Measurements from ENCODE around the gene PRTFDC1.
"Not testable (repeated sequence)": the region's sequence is repeated elsewhere in the genome, so short reads cannot be mapped to it uniquely, and the experiment has no call there.

Gene PRTFDC1

GRCh38 chr10:24849051-24849450 is 103.4 kb downstream of the PRTFDC1 start:
- Mint-ChIP-seq H3K27ac (no peak overlapping the region), H3K36me3 (ENCODE audit: low read depth) (no peaks in the 10 kb centered on the region), H3K9me3 (no peaks in the 10 kb centered on the region), H3K27me3 (ENCODE audit: low read depth) (peaks cover 12% of the 10 kb centered on the region), H3K4me1 (ENCODE audit: low read depth) (peaks cover 12% of the 10 kb centered on the region), H3K4me3 (no peak overlapping the region)

DNA sequence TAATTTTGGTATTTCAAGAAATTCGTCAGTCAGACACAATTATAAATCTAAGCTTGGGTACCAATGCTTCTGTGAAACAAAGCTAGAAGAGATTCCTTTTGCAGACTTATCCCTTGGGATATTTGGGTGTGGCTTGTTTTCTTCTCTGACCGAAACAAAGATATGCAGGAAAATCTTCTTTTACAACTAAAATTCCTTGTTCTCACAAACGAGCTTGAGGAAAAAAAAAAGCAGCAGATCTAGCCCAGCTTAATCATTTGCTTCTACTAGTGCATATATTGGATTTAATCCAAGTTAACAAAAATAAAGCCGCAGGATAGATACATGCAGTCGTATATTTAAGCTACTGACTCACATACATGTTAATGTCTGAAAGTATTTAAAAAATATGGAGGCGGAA is 104.2 kb downstream of the PRTFDC1 start:
- H3K27me3 Mint-ChIP-seq (ENCODE audit: low read depth) = peaks cover 12% of the 10 kb centered on the region
- H3K4me3 Mint-ChIP-seq = no peak overlapping the region
- no peak overlapping the region for H3K27ac Mint-ChIP-seq
- peaks cover 12% of the 10 kb centered on the region for H3K4me1 Mint-ChIP-seq (ENCODE audit: low read depth)
- no peaks in the 10 kb centered on the region for H3K36me3 Mint-ChIP-seq (ENCODE audit: low read depth)
- no peaks in the 10 kb centered on the region for H3K9me3 Mint-ChIP-seq

DNA sequence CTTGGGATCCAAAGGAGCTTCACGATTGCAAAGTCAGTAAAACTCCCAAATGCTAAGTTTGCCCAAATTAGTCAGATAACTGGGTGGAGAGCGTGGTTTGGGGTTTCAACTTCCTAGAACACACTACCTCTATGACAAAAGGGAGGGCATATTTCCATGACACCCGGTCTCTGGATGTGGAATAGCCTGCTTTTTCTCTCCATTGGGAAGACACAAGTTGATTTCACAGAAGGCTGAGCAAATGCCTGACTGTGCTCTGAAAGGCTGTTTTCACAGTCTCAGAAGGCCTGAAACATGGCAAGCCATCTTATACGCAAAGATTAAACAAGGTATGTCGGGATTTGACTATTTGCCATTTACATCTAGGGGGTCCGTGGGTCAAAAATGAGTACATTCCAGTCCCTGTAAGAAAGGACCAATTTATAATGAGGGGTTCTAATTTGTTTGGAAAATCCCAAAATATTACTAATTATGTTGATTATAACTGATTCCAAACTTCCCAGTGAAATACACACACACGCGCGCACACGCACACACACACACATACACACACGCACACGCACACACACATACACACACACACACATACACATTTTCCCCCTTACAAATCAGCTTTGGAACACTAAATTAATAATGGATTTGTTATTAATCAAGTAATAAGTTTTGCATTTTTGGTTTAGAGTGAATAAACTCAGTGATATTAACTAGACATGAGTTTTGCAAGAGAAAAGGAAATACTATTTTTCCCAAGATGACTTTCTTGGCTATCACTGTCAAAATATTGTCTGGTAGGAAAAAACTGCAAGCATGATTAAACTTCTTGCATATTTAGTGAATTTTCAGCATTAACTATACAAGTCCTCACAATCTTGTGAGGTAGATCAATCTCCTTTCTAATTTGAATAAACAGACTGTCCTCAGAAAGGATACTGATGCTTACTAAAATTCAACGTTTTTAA is 105.0 kb downstream of the PRTFDC1 start:
- no peaks in the 10 kb centered on the region for H3K36me3 Mint-ChIP-seq (ENCODE audit: low read depth)
- no peak overlapping the region for H3K27ac Mint-ChIP-seq
- peaks cover 12% of the 10 kb centered on the region for H3K27me3 Mint-ChIP-seq (ENCODE audit: low read depth)
- H3K4me3 Mint-ChIP-seq = no peak overlapping the region
- H3K4me1 Mint-ChIP-seq (ENCODE audit: low read depth) = peaks cover 12% of the 10 kb centered on the region
- H3K9me3 Mint-ChIP-seq = no peaks in the 10 kb centered on the region

DNA sequence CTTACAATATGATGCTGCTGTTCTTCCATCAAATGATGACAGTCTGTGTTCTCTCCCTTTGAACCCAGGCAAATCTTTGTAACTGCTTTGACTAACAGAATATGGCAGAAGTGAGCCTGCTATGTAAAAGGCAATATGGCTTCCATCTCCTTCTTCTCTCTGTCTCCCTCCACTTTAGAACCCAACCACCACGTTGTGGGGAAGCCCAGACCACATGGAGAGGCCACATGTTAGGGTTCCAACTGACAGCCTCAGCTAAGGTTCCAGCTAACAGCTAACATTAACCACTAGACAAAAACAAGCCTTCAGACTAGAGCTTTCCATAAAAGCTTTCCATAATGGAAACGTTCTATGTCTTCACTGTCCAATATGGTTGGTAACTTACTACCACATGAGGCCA is 107.7 kb downstream of the PRTFDC1 start:
- Mint-ChIP-seq H3K4me1 (ENCODE audit: low read depth) (peaks cover 6% of the 10 kb centered on the region), H3K27ac (no peak overlapping the region), H3K27me3 (ENCODE audit: low read depth) (peaks cover 3% of the 10 kb centered on the region), H3K36me3 (ENCODE audit: low read depth) (no peaks in the 10 kb centered on the region), H3K9me3 (no peaks in the 10 kb centered on the region), H3K4me3 (no peak overlapping the region)

GRCh38 chr10:24843256-24843655 is 109.2 kb downstream of the PRTFDC1 start:
- H3K36me3 Mint-ChIP-seq (ENCODE audit: low read depth) = no peaks in the 10 kb centered on the region
- H3K27ac Mint-ChIP-seq = no peak overlapping the region
- H3K9me3 Mint-ChIP-seq = no peaks in the 10 kb centered on the region
- peaks cover 6% of the 10 kb centered on the region for H3K4me1 Mint-ChIP-seq (ENCODE audit: low read depth)
- peaks cover 1% of the 10 kb centered on the region for H3K27me3 Mint-ChIP-seq (ENCODE audit: low read depth)
- no peak overlapping the region for H3K4me3 Mint-ChIP-seq

DNA sequence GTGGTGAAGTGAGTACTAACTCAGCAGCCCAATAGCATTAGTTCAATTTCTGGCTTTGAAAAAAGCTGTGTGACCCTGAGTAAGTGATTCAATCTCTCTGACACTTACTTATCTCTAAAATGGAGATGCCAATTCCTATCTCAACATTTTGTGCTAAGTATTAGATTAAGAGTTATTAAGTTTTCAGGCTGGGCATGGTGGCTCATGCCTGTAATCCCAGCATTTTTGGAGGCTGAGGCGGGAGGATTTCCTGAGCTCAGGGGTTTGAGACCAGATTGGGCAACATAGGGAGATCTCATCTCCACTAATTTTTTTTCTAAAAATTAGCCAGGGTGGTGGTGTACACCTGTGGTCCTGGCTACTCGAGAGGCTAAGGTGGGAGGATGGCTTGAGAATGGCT is 109.5 kb downstream of the PRTFDC1 start:
- no peaks in the 10 kb centered on the region for H3K36me3 Mint-ChIP-seq (ENCODE audit: low read depth)
- H3K27me3 Mint-ChIP-seq (ENCODE audit: low read depth) = no peaks in the 10 kb centered on the region
- H3K4me1 Mint-ChIP-seq (ENCODE audit: low read depth) = peaks cover 6% of the 10 kb centered on the region
- H3K4me3 Mint-ChIP-seq = no peak overlapping the region
- H3K9me3 Mint-ChIP-seq = no peaks in the 10 kb centered on the region
- no peak overlapping the region for H3K27ac Mint-ChIP-seq

GRCh38 chr10:24841530-24841929 is 110.9 kb downstream of the PRTFDC1 start:
- Mint-ChIP-seq H3K27ac (no peak overlapping the region), H3K36me3 (ENCODE audit: low read depth) (no peaks in the 10 kb centered on the region), H3K27me3 (ENCODE audit: low read depth) (no peaks in the 10 kb centered on the region), H3K4me3 (no peak overlapping the region), H3K4me1 (ENCODE audit: low read depth) (peaks cover 4% of the 10 kb centered on the region), H3K9me3 (no peaks in the 10 kb centered on the region)

- no peaks in the 10 kb centered on the region for H3K36me3 Mint-ChIP-seq (ENCODE audit: low read depth)
- no peaks in the 10 kb centered on the region for H3K27me3 Mint-ChIP-seq (ENCODE audit: low read depth)
- no peaks in the 10 kb centered on the region for H3K9me3 Mint-ChIP-seq
- H3K4me1 Mint-ChIP-seq (ENCODE audit: low read depth) = peaks cover 4% of the 10 kb centered on the region
- no peak overlapping the region for H3K4me3 Mint-ChIP-seq
- H3K27ac Mint-ChIP-seq = no peak overlapping the region
These were observed 111.6 kb downstream of the PRTFDC1 start for GRCh38 chr10:24840784-24841183.

DNA sequence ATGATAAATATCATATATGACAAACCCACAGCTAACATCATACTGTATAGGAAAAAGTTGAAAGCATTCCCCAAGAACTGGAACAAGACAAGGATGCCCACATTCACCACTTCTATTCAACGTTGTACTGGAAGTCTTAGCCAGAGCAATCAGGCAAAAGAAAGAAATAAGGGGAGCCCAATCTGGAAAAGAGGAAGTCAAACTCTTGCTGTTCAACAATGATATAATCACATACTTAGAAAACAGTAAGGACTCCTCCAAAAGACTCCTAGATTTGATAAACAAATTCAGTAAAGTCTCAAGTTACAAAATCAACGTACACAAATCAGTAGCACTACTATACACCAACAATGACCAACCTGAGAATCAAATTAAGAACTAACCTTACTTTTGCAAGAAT is 114.6 kb downstream of the PRTFDC1 start:
- H3K4me1 Mint-ChIP-seq (ENCODE audit: low read depth); H3K36me3 Mint-ChIP-seq (ENCODE audit: low read depth); H3K27me3 Mint-ChIP-seq (ENCODE audit: low read depth); H3K9me3 Mint-ChIP-seq; H3K27ac Mint-ChIP-seq; H3K4me3 Mint-ChIP-seq: not testable (repeated sequence)

GRCh38 chr10:24834869-24835268 is 117.5 kb downstream of the PRTFDC1 start:
- Mint-ChIP-seq H3K4me1 (ENCODE audit: low read depth) (no peaks in the 10 kb centered on the region), H3K9me3 (no peaks in the 10 kb centered on the region), H3K27me3 (ENCODE audit: low read depth) (no peaks in the 10 kb centered on the region), H3K36me3 (ENCODE audit: low read depth) (no peaks in the 10 kb centered on the region), H3K4me3 (no peak overlapping the region), H3K27ac (no peak overlapping the region)

DNA sequence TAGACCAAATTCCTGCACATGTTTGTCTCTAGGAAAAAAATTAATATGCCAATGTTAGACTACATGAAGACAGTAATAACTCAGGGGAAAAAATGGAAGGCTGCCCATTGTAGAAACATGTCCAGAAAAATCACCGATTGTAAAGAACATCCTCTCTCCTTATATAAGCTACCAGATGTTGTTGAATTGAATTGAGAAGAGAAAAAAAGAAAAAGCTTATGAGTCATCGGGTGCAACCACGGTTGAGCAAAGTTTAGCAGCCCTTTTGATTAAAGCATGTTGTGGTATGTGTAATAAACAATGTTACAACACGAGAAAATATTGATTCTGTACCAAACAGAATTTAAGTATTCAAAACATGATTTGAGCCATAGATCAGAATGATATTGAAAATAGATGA is 126.4 kb downstream of the PRTFDC1 start:
- no peaks in the 10 kb centered on the region for H3K36me3 Mint-ChIP-seq (ENCODE audit: low read depth)
- H3K4me1 Mint-ChIP-seq (ENCODE audit: low read depth) = peaks cover 21% of the 10 kb centered on the region
- H3K9me3 Mint-ChIP-seq = no peaks in the 10 kb centered on the region
- H3K27ac Mint-ChIP-seq = no peak overlapping the region
- no peaks in the 10 kb centered on the region for H3K27me3 Mint-ChIP-seq (ENCODE audit: low read depth)
- H3K4me3 Mint-ChIP-seq = no peak overlapping the region

GRCh38 chr10:24825551-24825950 is 126.9 kb downstream of the PRTFDC1 start:
- H3K36me3 Mint-ChIP-seq (ENCODE audit: low read depth) = no peaks in the 10 kb centered on the region
- no peak overlapping the region for H3K27ac Mint-ChIP-seq
- no peak overlapping the region for H3K4me3 Mint-ChIP-seq
- H3K27me3 Mint-ChIP-seq (ENCODE audit: low read depth) = no peaks in the 10 kb centered on the region
- no peaks in the 10 kb centered on the region for H3K9me3 Mint-ChIP-seq
- H3K4me1 Mint-ChIP-seq (ENCODE audit: low read depth) = peaks cover 21% of the 10 kb centered on the region

DNA sequence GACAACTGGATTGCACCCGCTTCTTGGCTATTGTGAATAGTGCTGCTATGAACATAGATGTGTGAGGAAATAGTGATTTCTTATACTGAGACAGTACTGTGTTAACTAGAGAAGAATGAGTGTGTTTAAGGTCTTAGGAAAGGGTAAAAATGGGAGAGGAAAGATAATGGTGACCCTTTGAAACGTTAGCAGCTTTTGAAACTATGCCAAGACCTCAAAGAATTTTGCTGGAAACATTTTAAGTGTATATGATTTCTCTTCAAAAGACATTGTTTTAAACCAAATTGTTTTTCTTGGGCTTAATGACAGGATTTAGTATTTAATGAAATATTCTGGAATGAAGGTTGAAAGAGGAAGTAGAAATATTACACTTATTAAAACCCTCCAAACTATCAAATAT is 127.9 kb downstream of the PRTFDC1 start:
- H3K27ac Mint-ChIP-seq = no peak overlapping the region
- H3K27me3 Mint-ChIP-seq (ENCODE audit: low read depth) = no peaks in the 10 kb centered on the region
- peaks cover 21% of the 10 kb centered on the region for H3K4me1 Mint-ChIP-seq (ENCODE audit: low read depth)
- no peaks in the 10 kb centered on the region for H3K36me3 Mint-ChIP-seq (ENCODE audit: low read depth)
- H3K4me3 Mint-ChIP-seq = no peak overlapping the region
- no peaks in the 10 kb centered on the region for H3K9me3 Mint-ChIP-seq

GRCh38 chr10:24824124-24824523 is 128.3 kb downstream of the PRTFDC1 start:
- no peaks in the 10 kb centered on the region for H3K9me3 Mint-ChIP-seq
- no peaks in the 10 kb centered on the region for H3K36me3 Mint-ChIP-seq (ENCODE audit: low read depth)
- H3K4me3 Mint-ChIP-seq = no peak overlapping the region
- H3K27me3 Mint-ChIP-seq (ENCODE audit: low read depth) = no peaks in the 10 kb centered on the region
- peaks cover 21% of the 10 kb centered on the region for H3K4me1 Mint-ChIP-seq (ENCODE audit: low read depth)
- no peak overlapping the region for H3K27ac Mint-ChIP-seq

DNA sequence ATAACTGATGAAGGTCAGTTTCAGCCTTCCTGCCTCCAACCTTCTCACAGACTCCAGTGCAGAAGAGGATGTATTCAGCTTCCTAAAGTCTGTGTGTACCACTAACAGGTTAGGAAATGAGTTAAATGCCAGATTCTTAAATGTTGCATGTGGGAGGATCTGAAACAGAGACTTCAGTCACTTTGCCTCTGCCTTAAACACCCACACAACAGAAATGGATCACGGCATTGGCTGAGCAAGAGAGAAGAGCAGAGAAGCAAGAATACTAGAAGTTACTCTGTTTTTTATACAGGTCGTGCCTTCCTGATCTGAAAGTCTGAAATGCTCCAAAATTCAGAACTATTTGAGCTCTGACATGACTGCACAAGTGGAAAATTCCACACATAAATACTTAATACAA is 129.8 kb downstream of the PRTFDC1 start:
- Mint-ChIP-seq H3K4me3 (no peak overlapping the region), H3K9me3 (no peaks in the 10 kb centered on the region), H3K27me3 (ENCODE audit: low read depth) (no peaks in the 10 kb centered on the region), H3K4me1 (ENCODE audit: low read depth) (peaks cover 21% of the 10 kb centered on the region), H3K27ac (no peak overlapping the region), H3K36me3 (ENCODE audit: low read depth) (no peaks in the 10 kb centered on the region)

Measured in T-helper 1 cell treated with Interleukin-12 subunit alpha and Interleukin-12 subunit beta and Interleukin-4 antibody, amounts not matched to agents 30 μg/mL and 1 μg/mL, for 36 hours (primary cell).